T-cell (primary cell): ENCODE data around the gene SSUH2. TPM values are rescaled to one million over a fixed set of nuclear protein-coding genes. Genes with fewer than 3 reads are reported as not detected.
"Not testable (repeated sequence)": the region's sequence is repeated elsewhere in the genome, so short reads cannot be mapped to it uniquely, and the experiment has no call there.

Experiments used
- ATAC-seq, 4 experiments: fragments of 200-7000 bp in 3 of 4; fragments of 150-1000 bp in 1 of 4; cut with Tn5 transposase; replicated peaks in 1 of 4; 1 replicate in 3 of 4; 2 replicates in 1 of 4; pipeline ENCODE4 v1.10.0; 2021; ENCODE audit warnings: moderate library complexity in 3 of 4, mild to moderate bottlenecking in 2 of 4, moderate number of reproducible peaks in 1 of 4
- CTCF ChIA-PET, 2 donors: fragments of 300-600 bp; sonication (Branson Sonifier 250); formaldehyde crosslinking; loops; one replicate each; lab custom pipeline; 2022; ENCODE audit warnings: antibody characterized with exemption in 2 of 2; lab: Charles Lee
- POLR2A ChIA-PET, 2 donors: fragments of 300-600 bp; sonication (Branson Sonifier 250); formaldehyde crosslinking; loops; one replicate each; lab custom pipeline; 2022; ENCODE audit warnings: antibody characterized with exemption in 2 of 2; lab: Charles Lee
- DNase-seq, 35 experiments: peaks; one replicate each; pipeline versions ENCODE4 v3.0.0 to v3.0.0-alpha.2; 2013 to 2023
- H3K27ac ChIP-seq: one replicate; pipeline ENCODE4 v1.5.1; 2013; ENCODE audit warnings: low read length
- H3K27me3 ChIP-seq, 2 experiments: replicated peaks in 1 of 2; 1 replicate in 1 of 2; 2 replicates in 1 of 2; pipeline versions ENCODE4 v1.6.1 to v1.7.0; 2013; ENCODE audit warnings: low read length in 1 of 2, mixed read lengths in 1 of 2; ENCODE audit not compliant: control insufficient read depth in 2 of 2, insufficient read depth in 2 of 2; ENCODE audit errors: extremely low read depth in 1 of 2
- H3K36me3 ChIP-seq, 2 donors: 1 replicate in 1 of 2; 2 replicates in 1 of 2; pipeline versions ENCODE4 v1.6.1 to v1.7.0; 2013; ENCODE audit warnings: low read length in 1 of 2; ENCODE audit not compliant: control insufficient read depth in 2 of 2, insufficient read depth in 1 of 2; ENCODE audit errors: extremely low read depth in 1 of 2
- H3K4me1 ChIP-seq, 2 experiments: 1 replicate in 1 of 2; 2 replicates in 1 of 2; pipeline versions ENCODE4 v1.6.1 to v1.7.0; 2013; ENCODE audit warnings: low read length in 2 of 2, mixed read lengths in 1 of 2; ENCODE audit not compliant: insufficient read depth in 2 of 2, control insufficient read depth in 1 of 2; ENCODE audit errors: extremely low read depth in 1 of 2
- H3K4me3 ChIP-seq, 2 donors: 1 replicate in 1 of 2; 2 replicates in 1 of 2; pipeline versions ENCODE4 v1.5.1 to v1.7.0; 2013; ENCODE audit warnings: mild to moderate bottlenecking in 2 of 2, low read length in 1 of 2, moderate library complexity in 1 of 2; ENCODE audit not compliant: control insufficient read depth in 1 of 2; ENCODE audit errors: extremely low read depth in 1 of 2
- H3K9me3 ChIP-seq: 2 replicates; pipeline ENCODE4 v1.7.0; 2013
- H3K27ac Mint-ChIP-seq, 2 donors: one replicate each; pipeline ENCODE4 v1.8.0; 2020 to 2021; ENCODE audit warnings: mild to moderate bottlenecking in 2 of 2, mixed read lengths in 2 of 2
- H3K27me3 Mint-ChIP-seq, 2 donors: one replicate each; pipeline ENCODE4 v1.8.0; 2021 to 2022; ENCODE audit warnings: mixed read lengths in 2 of 2
- H3K36me3 Mint-ChIP-seq: one replicate; pipeline ENCODE4 v1.8.0; 2021; ENCODE audit warnings: mixed read lengths
- H3K4me1 Mint-ChIP-seq, 3 donors: one replicate each; pipeline ENCODE4 v1.8.0; 2020 to 2022; ENCODE audit warnings: mixed read lengths in 3 of 3, mild to moderate bottlenecking in 1 of 3
- H3K4me3 Mint-ChIP-seq, 3 donors: one replicate each; pipeline ENCODE4 v1.8.0; 2020 to 2022; ENCODE audit warnings: mild to moderate bottlenecking in 3 of 3, mixed read lengths in 3 of 3, moderate library complexity in 3 of 3
- H3K9me3 Mint-ChIP-seq, 3 donors: one replicate each; pipeline ENCODE4 v1.8.0; 2020 to 2022; ENCODE audit warnings: mixed read lengths in 3 of 3
- WGBS: methylation state at CpG from one replicate; pipeline ENCODE4 v1.1.5; 2013; ENCODE audit warnings: missing lambda C conversion rate; ENCODE audit not compliant: insufficient coverage; 5-methylcytosine and 5-hydroxymethylcytosine counted together
- total RNA-seq, 35 experiments: library from RNA in 6 of 35; stranded (reverse) in 6 of 35; fragments of 120-200 nt in 1 of 35; gene quantifications; one replicate each; pipeline versions ENCODE4 v1.2.1 to v1.2.4 and lab custom pipeline; 2013 to 2026

The SSUH2 gene
- total RNA-seq, 5 donors from 2014 or later (not counting 1 experiment from before 2014, with no cell fraction given) = 0.13 TPM; not detected in 4

DNA sequence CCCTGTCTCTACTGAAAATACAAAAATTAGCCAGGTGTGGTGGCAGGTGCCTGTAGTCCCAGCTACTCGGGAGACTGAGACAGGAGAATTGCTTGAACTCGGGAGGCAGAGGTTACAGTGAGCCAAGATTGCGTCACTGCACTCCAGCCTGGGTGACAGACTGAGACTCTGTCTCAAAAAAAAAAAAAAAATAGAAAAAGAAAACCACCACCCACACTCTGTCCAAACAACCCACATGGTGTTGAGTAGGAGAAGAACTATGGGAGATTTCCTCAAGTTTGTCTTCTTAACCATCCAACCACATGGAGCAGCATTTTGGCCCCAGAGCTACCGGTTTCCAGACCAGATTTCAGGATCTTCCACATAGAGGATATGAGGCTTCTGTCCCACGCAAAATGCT, 64.2 kb downstream of the SSUH2 start:
- H3K36me3 ChIP-seq, H3K36me3 Mint-ChIP-seq, H3K4me1 ChIP-seq, H3K4me3 Mint-ChIP-seq, CTCF ChIA-PET, H3K9me3 Mint-ChIP-seq, H3K27ac Mint-ChIP-seq, POLR2A ChIA-PET, H3K27me3 Mint-ChIP-seq, H3K27ac ChIP-seq, ATAC-seq, H3K27me3 ChIP-seq, H3K4me3 ChIP-seq, DNase-seq, H3K9me3 ChIP-seq, H3K4me1 Mint-ChIP-seq: not testable (repeated sequence)
- WGBS = no CpG with 5 or more reads among the region's 5 CpGs

DNA sequence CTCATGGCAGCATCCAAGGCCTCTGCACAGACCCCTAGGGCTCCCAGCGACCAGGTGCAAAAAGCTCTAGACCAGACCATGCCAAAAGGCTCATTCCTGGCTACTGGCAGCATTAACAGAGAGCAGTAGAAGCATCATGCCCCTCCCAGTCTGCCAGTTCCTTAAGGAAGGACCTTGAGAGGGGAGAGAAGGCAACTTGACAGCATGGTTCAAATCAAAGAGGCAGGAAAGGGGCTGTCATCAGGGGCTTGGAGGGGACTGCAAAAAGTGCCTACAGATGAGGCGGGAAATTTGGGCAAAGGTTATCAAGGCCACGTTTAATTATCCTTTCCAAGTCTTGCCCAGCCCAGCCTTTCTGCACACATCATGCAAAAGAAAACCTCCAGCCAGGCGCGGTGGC, 64.7 kb downstream of the SSUH2 start:
- H3K27ac Mint-ChIP-seq = no peak overlapping the region
- DNase-seq (no peak), ATAC-seq (no peak)
- no peaks in the 10 kb centered on the region for H3K4me1 ChIP-seq
- H3K36me3 ChIP-seq = no peaks in the 10 kb centered on the region
- 94% methylated on average over 2 of the region's 5 CpGs for WGBS
- no peak overlapping the region for H3K27ac ChIP-seq
- CTCF ChIA-PET = no interaction called here
- POLR2A ChIA-PET = no interaction called here
- no peak overlapping the region for H3K4me3 Mint-ChIP-seq
- H3K36me3 Mint-ChIP-seq = no peaks in the 10 kb centered on the region
- no peaks in the 10 kb centered on the region for H3K9me3 ChIP-seq
- no peaks in the 10 kb centered on the region for H3K27me3 ChIP-seq
- no peaks in the 10 kb centered on the region for H3K4me1 Mint-ChIP-seq
- H3K4me3 ChIP-seq = no peak overlapping the region
- peaks cover 2 to 5% of the 10 kb centered on the region in 2 donors for H3K27me3 Mint-ChIP-seq
- H3K9me3 Mint-ChIP-seq = no peaks in the 10 kb centered on the region

DNA sequence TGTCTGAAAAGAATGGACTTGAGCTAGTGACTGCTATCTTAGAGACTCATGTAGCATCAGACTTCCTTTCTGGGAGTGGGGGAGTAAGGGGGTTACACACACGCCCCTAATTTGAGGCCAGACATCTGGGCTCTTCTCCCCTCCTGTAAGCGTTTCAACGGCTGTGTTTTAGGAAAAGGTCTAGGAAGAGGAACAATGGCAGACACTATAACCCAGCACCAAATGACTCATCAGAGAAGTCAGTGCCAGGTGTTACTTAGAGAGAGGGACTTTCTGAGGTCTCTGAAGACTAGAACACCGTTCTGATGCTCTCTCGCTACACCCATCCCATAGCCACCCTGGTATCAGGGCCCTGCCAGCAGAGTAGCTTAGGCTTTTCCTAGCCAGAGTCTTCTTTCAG, 65.5 kb downstream of the SSUH2 start:
- Mint-ChIP-seq H3K4me3 (no peak overlapping the region), H3K27ac (no peak overlapping the region), H3K9me3 (no peaks in the 10 kb centered on the region), H3K4me1 (no peaks in the 10 kb centered on the region), H3K27me3 (peaks cover 2 to 5% of the 10 kb centered on the region in 2 donors), H3K36me3 (no peaks in the 10 kb centered on the region)
- WGBS = no CpG with 5 or more reads among the region's 5 CpGs
- DNase-seq (no peak), ATAC-seq (no peak)
- Histone ChIP-seq H3K27ac (no peak overlapping the region), H3K4me3 (no peak overlapping the region), H3K9me3 (no peaks in the 10 kb centered on the region), H3K27me3 (no peaks in the 10 kb centered on the region), H3K36me3 (no peaks in the 10 kb centered on the region), H3K4me1 (no peaks in the 10 kb centered on the region)
- CTCF ChIA-PET = no interaction called here
- POLR2A ChIA-PET = no interaction called here

DNA sequence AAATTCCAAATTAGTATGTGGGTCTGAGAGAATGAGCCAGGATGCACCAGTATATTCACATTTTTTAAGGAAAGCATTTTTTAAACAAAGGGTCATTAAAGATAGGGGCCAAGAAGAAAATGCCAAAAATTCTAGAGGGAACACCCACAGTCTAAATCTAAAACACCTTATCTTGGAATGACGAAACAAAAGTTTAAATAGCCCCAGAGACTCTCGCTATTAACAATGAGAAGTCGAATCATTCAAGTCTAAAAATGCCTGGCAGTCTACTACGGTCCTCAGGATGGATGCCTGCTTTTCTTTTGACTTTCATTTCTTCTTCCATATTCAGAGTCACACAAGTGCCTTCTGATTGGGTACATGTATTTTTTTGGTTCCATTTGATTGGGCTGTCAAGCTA, 66.3 kb downstream of the SSUH2 start:
- no peak for DNase-seq
- POLR2A ChIA-PET = no interaction called here
- Histone ChIP-seq H3K9me3 (no peaks in the 10 kb centered on the region), H3K27ac (no peak overlapping the region), H3K4me3 (no peak overlapping the region), H3K36me3 (no peaks in the 10 kb centered on the region), H3K4me1 (no peaks in the 10 kb centered on the region), H3K27me3 (no peaks in the 10 kb centered on the region)
- no peaks in the 10 kb centered on the region for H3K9me3 Mint-ChIP-seq
- no peak overlapping the region for H3K4me3 Mint-ChIP-seq
- no peak for ATAC-seq
- H3K36me3 Mint-ChIP-seq = no peaks in the 10 kb centered on the region
- no peaks in the 10 kb centered on the region for H3K4me1 Mint-ChIP-seq
- peaks cover under 1 to 2% of the 10 kb centered on the region in 2 donors for H3K27me3 Mint-ChIP-seq
- CTCF ChIA-PET = no interaction called here
- no peak overlapping the region for H3K27ac Mint-ChIP-seq
- WGBS = 96% methylated on average over 3 of the region's 4 CpGs

DNA sequence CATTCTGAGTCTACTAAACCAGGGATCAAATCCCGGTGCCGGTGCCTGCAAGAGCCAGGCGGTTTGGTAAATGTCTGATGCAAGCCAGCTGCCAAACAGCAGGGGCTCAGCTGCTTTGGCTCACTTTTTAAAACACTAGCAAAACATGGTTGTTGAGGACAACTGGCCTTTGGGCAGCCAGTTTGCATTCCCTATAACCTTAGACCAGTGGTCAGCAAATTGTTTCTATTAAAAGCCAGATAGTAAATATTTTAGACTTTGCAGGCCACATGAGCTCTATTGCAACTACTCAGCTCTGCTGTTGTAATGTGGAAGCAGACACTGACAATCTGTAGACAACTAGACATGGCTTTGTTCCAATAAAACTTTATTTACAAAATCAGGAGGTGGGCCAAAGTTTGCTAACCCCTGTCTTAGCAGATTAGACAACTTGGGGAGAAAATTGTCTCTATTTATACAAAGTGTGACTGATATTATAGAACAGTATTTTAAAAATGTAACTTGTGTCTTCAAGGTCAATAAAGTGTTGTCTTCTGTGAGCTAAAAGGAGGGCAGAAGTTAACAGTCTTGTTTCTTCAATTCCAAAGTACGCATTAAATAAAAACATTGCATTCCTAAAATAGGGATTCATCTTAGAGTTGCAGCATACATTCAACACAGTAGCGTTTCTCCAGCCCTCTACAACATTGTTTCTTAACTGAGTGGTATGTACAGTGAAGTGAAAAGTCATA, 67.6 kb downstream of the SSUH2 start:
- WGBS = 96% methylated on average over 3 of the region's 5 CpGs
- POLR2A ChIA-PET = no interaction called here
- CTCF ChIA-PET = no interaction called here

DNA sequence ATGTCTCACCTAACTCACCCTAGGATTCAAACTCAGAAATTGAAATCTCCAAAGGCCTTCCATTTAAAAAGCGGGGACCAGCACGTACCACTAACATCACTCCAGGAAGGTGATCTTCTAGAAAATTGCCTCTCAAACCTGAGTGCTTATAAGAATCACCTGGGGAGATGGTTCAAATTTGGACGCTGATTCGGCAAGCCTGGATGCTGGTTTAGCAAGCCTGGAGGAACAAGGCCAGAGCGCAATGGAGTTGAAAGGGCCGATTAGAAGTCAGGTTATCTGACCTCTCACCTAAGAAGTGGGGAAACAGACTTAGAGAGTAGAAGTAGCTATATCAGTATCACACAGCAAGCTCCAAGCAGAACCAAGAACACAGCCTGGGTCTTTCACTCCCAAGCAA, 68.2 kb downstream of the SSUH2 start:
- 64% methylated on average over 2 of the region's 6 CpGs for WGBS
- H3K4me3 ChIP-seq = no peak overlapping the region
- H3K4me1 ChIP-seq = peaks cover 1 to 7% of the 10 kb centered on the region in 2 experiments
- DNase-seq (no peak), ATAC-seq (no peak)
- Mint-ChIP-seq H3K27ac (no peak overlapping the region), H3K4me1 (peaks cover 1 to 2% (median 2%) of the 10 kb centered on the region in 3 donors), H3K36me3 (no peaks in the 10 kb centered on the region), H3K9me3 (no peaks in the 10 kb centered on the region), H3K27me3 (peaks cover 0 to 2% of the 10 kb centered on the region in 2 donors), H3K4me3 (no peak overlapping the region)
- H3K27me3 ChIP-seq = no peaks in the 10 kb centered on the region
- H3K9me3 ChIP-seq = no peaks in the 10 kb centered on the region
- ChIA-PET POLR2A (no interaction called here), CTCF (no interaction called here)
- no peaks in the 10 kb centered on the region for H3K36me3 ChIP-seq
- no peak overlapping the region for H3K27ac ChIP-seq

More for the DNA sequence above, 67.6 kb downstream of the SSUH2 start:
- Mint-ChIP-seq H3K36me3 (no peaks in the 10 kb centered on the region), H3K9me3 (no peaks in the 10 kb centered on the region), H3K27ac (no peak overlapping the region), H3K4me3 (no peak overlapping the region), H3K27me3 (peaks cover 0 to 2% of the 10 kb centered on the region in 2 donors), H3K4me1 (no peaks in the 10 kb centered on the region)
- Histone ChIP-seq H3K4me1 (peaks cover 0 to 1% of the 10 kb centered on the region in 2 experiments), H3K27me3 (no peaks in the 10 kb centered on the region), H3K9me3 (no peaks in the 10 kb centered on the region), H3K4me3 (no peak overlapping the region), H3K27ac (no peak overlapping the region), H3K36me3 (no peaks in the 10 kb centered on the region)
- no peak for DNase-seq
- no peak for ATAC-seq
